ENCODE measurements around the gene KARS1. TPM values are rescaled to one million over a fixed set of nuclear protein-coding genes. Genes with fewer than 3 reads are reported as not detected.

The KARS1 gene
- total RNA-seq, result 100 to 1,000 TPM; 321 to 325 TPM

- POLR2A ChIA-PET, result interaction anchor here (0.7 to 3.5 kb wide), 14 partner anchors 11 to 1544 kb away, joined by 3 to 80 read pairs (median 4); partner anchors contain the start of genes ADAT1, MON1B and TMEM231
- CTCF ChIA-PET, result interaction anchor here (1.1 to 3.0 kb wide), 5 partner anchors 25 to 184 kb away, joined by 3 to 20 read pairs (median 8); partner anchors contain the start of genes ADAT1 and TMEM170A
Observed at GRCh38 chr16:75647492-75648264, at the start of gene KARS1, which contains the start of gene TERF2IP. TSS of gene KARS1 (minus strand) at chr16:75647665. CDS start at chr16:75647639, 26 bp downstream. TSS of gene TERF2IP (plus strand) at chr16:75647773. CDS start at chr16:75647883, 110 bp downstream.

- ChIA-PET CTCF (no interaction called here), POLR2A (no interaction called here)
Observed at GRCh38 chr16:75695708-75696107, 48.2 kb upstream of the KARS1 start.

- CTCF ChIA-PET, result no interaction called here
- POLR2A ChIA-PET, result no interaction called here
Observed at GRCh38 chr16:75687361-75687760, 39.9 kb upstream of the KARS1 start.

- ChIA-PET CTCF (no interaction called here), POLR2A (interaction anchor here (0.5 kb wide), 1 partner anchor 8 kb away, joined by 8 read pairs; no protein-coding TSS in a partner anchor)
Observed at GRCh38 chr16:75682308-75682707, 34.8 kb upstream of the KARS1 start.

- POLR2A ChIA-PET, result no interaction called here
- CTCF ChIA-PET, result no interaction called here
Observed at GRCh38 chr16:75679366-75679765, 31.9 kb upstream of the KARS1 start.

- ChIA-PET POLR2A (no interaction called here), CTCF (no interaction called here)
Observed at GRCh38 chr16:75676909-75677308, 29.4 kb upstream of the KARS1 start, which contains the start of gene CPHXL2. TSS of gene CPHXL2 (minus strand) at chr16:75677009. CDS start at chr16:75676999, 10 bp downstream.

- CTCF ChIA-PET, result no interaction called here
- POLR2A ChIA-PET, result no interaction called here
Observed at GRCh38 chr16:75667503-75667902, 20.0 kb upstream of the KARS1 start.

- CTCF ChIA-PET, result no interaction called here
- POLR2A ChIA-PET, result no interaction called here
Observed at GRCh38 chr16:75660726-75661302, 13.3 kb upstream of the KARS1 start.

GRCh38 chr16:75660321-75660720 is 12.9 kb upstream of the KARS1 start:
- ChIA-PET CTCF (interaction anchor here (1.2 kb wide), 1 partner anchor 195 kb away, joined by 4 read pairs; the partner anchor contains the start of gene TMEM170A), POLR2A (interaction anchor here (0.6 to 1.1 kb wide), 2 partner anchors 13 to 37 kb away, joined by 3 to 6 read pairs; partner anchors contain the start of genes ADAT1 and KARS1)

- CTCF ChIA-PET, result no interaction called here
- POLR2A ChIA-PET, result interaction anchor here (1.4 kb wide), 1 partner anchor 35 kb away, joined by 3 read pairs; the partner anchor contains the start of gene ADAT1
Observed at GRCh38 chr16:75658175-75658574, 10.7 kb upstream of the KARS1 start.

GRCh38 chr16:75653922-75654321 is 6.5 kb upstream of the KARS1 start:
- ChIA-PET CTCF (interaction anchor here (0.6 kb wide), 1 partner anchor 36 kb away, joined by 5 read pairs; no protein-coding TSS in a partner anchor), POLR2A (no interaction called here)

GRCh38 chr16:75648265-75649076 is 1.0 kb upstream of the KARS1 start:
- POLR2A ChIA-PET, result interaction anchor here (0.6 to 3.5 kb wide), 11 partner anchors 18 to 1543 kb away, joined by 3 to 80 read pairs (median 4); partner anchors contain the start of genes ADAT1, MON1B and TMEM231
- CTCF ChIA-PET, result interaction anchor here (0.8 to 3.0 kb wide), 5 partner anchors 26 to 215 kb away, joined by 4 to 20 read pairs (median 8); partner anchors contain the start of genes ADAT1 and CFDP1

GRCh38 chr16:75647112-75647491 is 363 bp downstream of the KARS1 start:
- ChIA-PET POLR2A (interaction anchor here (0.7 to 3.5 kb wide), 15 partner anchors 11 to 1544 kb away, joined by 3 to 80 read pairs (median 4); partner anchors contain the start of genes ADAT1, MON1B and TMEM231), CTCF (interaction anchor here (1.1 to 3.0 kb wide), 4 partner anchors 25 to 183 kb away, joined by 3 to 20 read pairs (median 12); partner anchors contain the start of genes ADAT1 and TMEM170A)

- ChIA-PET POLR2A (interaction anchor here (0.5 kb wide), 1 partner anchor 85 kb away, joined by 3 read pairs; no protein-coding TSS in a partner anchor), CTCF (no interaction called here)
Observed at GRCh38 chr16:75644240-75645012, 3.0 kb downstream of the KARS1 start.

GRCh38 chr16:75640598-75640997 is 6.9 kb downstream of the KARS1 start:
- POLR2A ChIA-PET, result no interaction called here
- CTCF ChIA-PET, result no interaction called here

- POLR2A ChIA-PET, result no interaction called here
Observed at GRCh38 chr16:75635036-75635435, 12.4 kb downstream of the KARS1 start.

GRCh38 chr16:75632857-75633256 is 14.6 kb downstream of the KARS1 start:
- ChIA-PET CTCF (interaction anchor here (1.2 kb wide), 1 partner anchor 116 kb away, joined by 3 read pairs; no protein-coding TSS in a partner anchor), POLR2A (interaction anchor here (0.6 kb wide), 1 partner anchor 50 kb away, joined by 3 read pairs; no protein-coding TSS in a partner anchor)

More at GRCh38 chr16:75635036-75635435, 12.4 kb downstream of the KARS1 start:
- CTCF ChIA-PET, result interaction anchor here (0.9 kb wide), 1 partner anchor 17 kb away, joined by 3 read pairs; no protein-coding TSS in a partner anchor

GRCh38 chr16:75630052-75630451 is 17.4 kb downstream of the KARS1 start:
- CTCF ChIA-PET, result interaction anchor here (1.4 to 1.6 kb wide), 2 partner anchors 11 to 112 kb away, joined by 3 to 5 read pairs; no protein-coding TSS in a partner anchor
- POLR2A ChIA-PET, result interaction anchor here (0.5 to 1.8 kb wide), 2 partner anchors 8 to 18 kb away, joined by 6 to 7 read pairs; partner anchors contain the start of genes KARS1 and TERF2IP

Data from activated CD8-positive, alpha-beta memory T cell treated with anti-CD3 and anti-CD28 coated beads for 36 hours (primary cell).